Progenitor cell of endocrine pancreas (in vitro differentiated cells): ENCODE results near the gene TMEM63C. TPM values are rescaled to one million over a fixed set of nuclear protein-coding genes. Genes with fewer than 3 reads are reported as not detected.

Experiments used
- DNase-seq: peaks from one replicate; pipeline ENCODE4 v3.0.0; 2021; ENCODE audit warnings: low spot score; ENCODE audit not compliant: unreplicated experiment
- H3K27ac Mint-ChIP-seq: 2 replicates; pipeline ENCODE4 v1.8.0; 2021; ENCODE audit warnings: mild to moderate bottlenecking, moderate library complexity, mixed read lengths
- H3K27me3 Mint-ChIP-seq: 2 replicates; pipeline ENCODE4 v1.8.0; 2021; ENCODE audit warnings: mixed read lengths
- H3K36me3 Mint-ChIP-seq: 2 replicates; pipeline ENCODE4 v1.8.0; 2022; ENCODE audit warnings: mixed read lengths; ENCODE audit not compliant: insufficient read depth
- H3K4me1 Mint-ChIP-seq: 2 replicates; pipeline ENCODE4 v1.8.0; 2021; ENCODE audit warnings: low read depth, mixed read lengths
- H3K4me3 Mint-ChIP-seq: 2 replicates; pipeline ENCODE4 v1.8.0; 2021; ENCODE audit warnings: low read depth, mild to moderate bottlenecking, moderate library complexity, mixed read lengths
- H3K9me3 Mint-ChIP-seq: 2 replicates; pipeline ENCODE4 v1.8.0; 2021; ENCODE audit warnings: low read depth, mixed read lengths
- total RNA-seq: library from RNA; stranded (reverse); gene quantifications from 2 replicates; pipeline ENCODE4 v1.2.1, GENCODE V29; 2021
- TF ChIP-seq, protein P1 (sequence below): fragments of 200-600 bp; sonication (generic); IDR thresholded peaks from one replicate; pipeline ENCODE4 v1.5.0; 2021; ENCODE audit warnings: antibody characterized with exemption, mild to moderate bottlenecking; ENCODE audit not compliant: unreplicated experiment

TMEM63C gene
- total RNA-seq, 1 donor from 2014 or later: 1.6 TPM

DNA sequence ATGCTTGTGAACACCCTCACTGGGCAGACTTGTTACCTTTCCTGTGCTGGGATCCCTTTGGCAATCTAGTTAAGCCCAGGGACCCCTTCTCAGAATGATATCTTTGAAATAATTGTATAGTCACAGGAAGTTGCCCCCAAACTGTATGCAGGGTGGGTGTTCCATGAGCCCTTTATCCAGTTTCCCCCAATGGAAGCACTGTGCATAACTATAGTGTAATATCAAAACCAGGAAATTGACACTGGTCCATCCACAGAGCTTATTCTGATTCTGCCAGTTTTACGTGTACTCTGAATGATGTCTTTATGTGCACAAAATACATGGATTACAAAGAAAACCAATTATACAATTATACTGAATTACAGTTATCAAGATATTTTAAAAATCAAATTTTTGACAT lies 65.2 kb downstream of the TMEM63C start:
- Mint-ChIP-seq H3K36me3 (no peaks in the 10 kb centered on the region), H3K27ac (no peak overlapping the region), H3K27me3 (peaks cover 8% of the 10 kb centered on the region), H3K4me3 (no peak overlapping the region), H3K4me1 (no peaks in the 10 kb centered on the region), H3K9me3 (no peaks in the 10 kb centered on the region)
- TF ChIP-seq, protein P1, sequence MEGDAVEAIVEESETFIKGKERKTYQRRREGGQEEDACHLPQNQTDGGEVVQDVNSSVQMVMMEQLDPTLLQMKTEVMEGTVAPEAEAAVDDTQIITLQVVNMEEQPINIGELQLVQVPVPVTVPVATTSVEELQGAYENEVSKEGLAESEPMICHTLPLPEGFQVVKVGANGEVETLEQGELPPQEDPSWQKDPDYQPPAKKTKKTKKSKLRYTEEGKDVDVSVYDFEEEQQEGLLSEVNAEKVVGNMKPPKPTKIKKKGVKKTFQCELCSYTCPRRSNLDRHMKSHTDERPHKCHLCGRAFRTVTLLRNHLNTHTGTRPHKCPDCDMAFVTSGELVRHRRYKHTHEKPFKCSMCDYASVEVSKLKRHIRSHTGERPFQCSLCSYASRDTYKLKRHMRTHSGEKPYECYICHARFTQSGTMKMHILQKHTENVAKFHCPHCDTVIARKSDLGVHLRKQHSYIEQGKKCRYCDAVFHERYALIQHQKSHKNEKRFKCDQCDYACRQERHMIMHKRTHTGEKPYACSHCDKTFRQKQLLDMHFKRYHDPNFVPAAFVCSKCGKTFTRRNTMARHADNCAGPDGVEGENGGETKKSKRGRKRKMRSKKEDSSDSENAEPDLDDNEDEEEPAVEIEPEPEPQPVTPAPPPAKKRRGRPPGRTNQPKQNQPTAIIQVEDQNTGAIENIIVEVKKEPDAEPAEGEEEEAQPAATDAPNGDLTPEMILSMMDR: no peak
- no peak for DNase-seq

DNA sequence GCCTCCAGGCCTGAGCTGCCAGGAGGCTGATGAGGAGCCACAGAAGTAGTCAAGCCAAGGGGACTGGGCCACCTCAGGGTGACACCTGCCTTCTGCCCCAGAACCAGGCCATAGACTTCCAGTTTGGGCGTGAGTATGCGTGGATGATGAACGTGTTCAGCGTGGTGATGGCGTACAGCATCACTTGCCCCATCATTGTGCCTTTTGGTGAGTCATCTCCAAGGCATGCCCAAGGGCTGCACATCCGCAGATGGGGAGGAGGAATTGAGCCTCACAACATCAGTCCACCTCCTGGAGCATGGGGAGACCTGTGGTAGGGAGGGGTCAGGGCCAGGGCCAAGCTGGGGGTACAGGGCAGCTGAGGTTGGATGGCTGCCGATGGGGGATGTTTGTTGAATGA lies 67.1 kb downstream of the TMEM63C start:
- no peak overlapping the region for H3K4me3 Mint-ChIP-seq
- DNase-seq: no peak
- no peaks in the 10 kb centered on the region for H3K36me3 Mint-ChIP-seq
- no peak overlapping the region for H3K27ac Mint-ChIP-seq
- H3K9me3 Mint-ChIP-seq: no peaks in the 10 kb centered on the region
- TF ChIP-seq, protein P1: no peak
- H3K4me1 Mint-ChIP-seq: no peaks in the 10 kb centered on the region
- peaks cover 8% of the 10 kb centered on the region for H3K27me3 Mint-ChIP-seq

DNA sequence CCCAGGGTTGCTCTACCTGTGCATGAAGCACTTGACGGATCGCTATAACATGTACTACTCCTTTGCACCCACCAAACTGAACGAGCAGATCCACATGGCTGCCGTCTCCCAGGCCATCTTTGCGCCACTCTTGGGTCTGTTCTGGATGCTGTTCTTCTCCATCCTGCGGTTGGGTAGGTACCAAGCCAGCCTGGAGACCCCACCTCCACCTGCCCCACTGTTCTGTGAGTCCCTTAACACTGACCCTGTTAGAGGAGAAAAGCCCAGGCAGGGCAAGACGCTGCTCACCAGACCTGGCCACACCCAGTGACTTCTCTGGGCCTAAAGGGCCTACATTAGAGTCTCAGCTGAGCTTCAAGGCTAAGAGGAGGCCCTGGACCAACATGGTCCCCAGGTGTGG lies 67.7 kb downstream of the TMEM63C start:
- no peaks in the 10 kb centered on the region for H3K36me3 Mint-ChIP-seq
- H3K27ac Mint-ChIP-seq: no peak overlapping the region
- TF ChIP-seq, protein P1: no peak
- H3K4me1 Mint-ChIP-seq: no peaks in the 10 kb centered on the region
- peaks cover 8% of the 10 kb centered on the region for H3K27me3 Mint-ChIP-seq
- H3K4me3 Mint-ChIP-seq: no peak overlapping the region
- DNase-seq: no peak
- H3K9me3 Mint-ChIP-seq: no peaks in the 10 kb centered on the region

DNA sequence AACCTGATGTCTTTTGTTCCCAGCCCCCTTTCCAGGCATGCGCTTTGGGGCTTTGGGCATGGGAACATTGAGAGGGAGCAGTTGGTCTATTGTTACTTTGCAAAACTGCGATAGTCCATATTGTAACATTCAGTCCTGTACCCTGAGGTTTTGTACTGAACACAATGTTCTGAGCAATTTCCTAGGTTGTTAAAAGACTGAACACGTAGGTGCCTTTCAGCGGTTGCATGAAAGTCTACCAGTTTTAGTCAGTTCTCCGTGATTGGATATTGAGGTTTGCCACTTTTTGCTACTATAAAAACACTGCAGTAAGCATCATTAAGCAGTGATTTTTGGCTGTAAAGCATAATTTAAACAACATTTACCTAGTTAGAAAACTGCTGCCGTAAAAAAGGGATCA lies 69.3 kb downstream of the TMEM63C start:
- H3K27ac Mint-ChIP-seq: no peak overlapping the region
- no peak for DNase-seq
- TF ChIP-seq, protein P1: no peak
- no peaks in the 10 kb centered on the region for H3K9me3 Mint-ChIP-seq
- no peak overlapping the region for H3K4me3 Mint-ChIP-seq
- H3K27me3 Mint-ChIP-seq: peaks cover 5% of the 10 kb centered on the region
- H3K36me3 Mint-ChIP-seq: no peaks in the 10 kb centered on the region
- no peaks in the 10 kb centered on the region for H3K4me1 Mint-ChIP-seq

DNA sequence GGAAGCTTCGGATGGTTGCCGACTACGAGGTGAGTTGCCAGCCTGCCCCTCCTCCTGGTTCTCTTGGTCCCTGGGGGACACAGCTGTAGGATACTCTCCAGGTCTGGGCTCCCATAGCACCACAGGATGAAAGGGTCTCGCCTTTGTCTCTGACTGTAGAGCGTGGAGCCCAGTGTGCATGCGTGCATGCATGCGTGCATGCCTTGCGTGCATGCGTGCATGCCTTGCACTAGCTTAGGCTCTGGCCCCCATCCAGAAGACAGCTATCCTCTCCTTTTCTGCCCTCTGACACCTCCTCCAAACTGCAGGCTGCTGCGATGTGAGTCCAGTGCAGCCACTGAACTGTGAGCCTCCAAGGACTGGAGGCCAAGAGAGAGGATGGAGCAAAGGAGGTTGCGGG lies 70.3 kb downstream of the TMEM63C start:
- Mint-ChIP-seq H3K27ac (no peak overlapping the region), H3K36me3 (no peaks in the 10 kb centered on the region), H3K27me3 (peaks cover 2% of the 10 kb centered on the region), H3K4me1 (no peaks in the 10 kb centered on the region), H3K9me3 (no peaks in the 10 kb centered on the region), H3K4me3 (no peak overlapping the region)
- no peak for DNase-seq
- TF ChIP-seq, protein P1: no peak
